ENCODE results near the gene FOXO4.

- no peak for TF ChIP-seq POLR2A (IDR thresholded peaks at IDR 0.05)
- TF ChIP-seq, protein P1, sequence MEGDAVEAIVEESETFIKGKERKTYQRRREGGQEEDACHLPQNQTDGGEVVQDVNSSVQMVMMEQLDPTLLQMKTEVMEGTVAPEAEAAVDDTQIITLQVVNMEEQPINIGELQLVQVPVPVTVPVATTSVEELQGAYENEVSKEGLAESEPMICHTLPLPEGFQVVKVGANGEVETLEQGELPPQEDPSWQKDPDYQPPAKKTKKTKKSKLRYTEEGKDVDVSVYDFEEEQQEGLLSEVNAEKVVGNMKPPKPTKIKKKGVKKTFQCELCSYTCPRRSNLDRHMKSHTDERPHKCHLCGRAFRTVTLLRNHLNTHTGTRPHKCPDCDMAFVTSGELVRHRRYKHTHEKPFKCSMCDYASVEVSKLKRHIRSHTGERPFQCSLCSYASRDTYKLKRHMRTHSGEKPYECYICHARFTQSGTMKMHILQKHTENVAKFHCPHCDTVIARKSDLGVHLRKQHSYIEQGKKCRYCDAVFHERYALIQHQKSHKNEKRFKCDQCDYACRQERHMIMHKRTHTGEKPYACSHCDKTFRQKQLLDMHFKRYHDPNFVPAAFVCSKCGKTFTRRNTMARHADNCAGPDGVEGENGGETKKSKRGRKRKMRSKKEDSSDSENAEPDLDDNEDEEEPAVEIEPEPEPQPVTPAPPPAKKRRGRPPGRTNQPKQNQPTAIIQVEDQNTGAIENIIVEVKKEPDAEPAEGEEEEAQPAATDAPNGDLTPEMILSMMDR (IDR thresholded peaks at IDR 0.05): no peak
These were observed 44.8 kb downstream of the FOXO4 start for GRCh38 chrX:71140440-71140839.
